ENCODE results near the gene TAF7.
A peak's percentile ranks its signal among the peaks of the same experiment; 100 is the strongest.
"Not testable (repeated sequence)": the region's sequence is repeated elsewhere in the genome, so short reads cannot be mapped to it uniquely, and the experiment has no call there.

Gene TAF7, protein sequence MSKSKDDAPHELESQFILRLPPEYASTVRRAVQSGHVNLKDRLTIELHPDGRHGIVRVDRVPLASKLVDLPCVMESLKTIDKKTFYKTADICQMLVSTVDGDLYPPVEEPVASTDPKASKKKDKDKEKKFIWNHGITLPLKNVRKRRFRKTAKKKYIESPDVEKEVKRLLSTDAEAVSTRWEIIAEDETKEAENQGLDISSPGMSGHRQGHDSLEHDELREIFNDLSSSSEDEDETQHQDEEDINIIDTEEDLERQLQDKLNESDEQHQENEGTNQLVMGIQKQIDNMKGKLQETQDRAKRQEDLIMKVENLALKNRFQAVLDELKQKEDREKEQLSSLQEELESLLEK

DNA sequence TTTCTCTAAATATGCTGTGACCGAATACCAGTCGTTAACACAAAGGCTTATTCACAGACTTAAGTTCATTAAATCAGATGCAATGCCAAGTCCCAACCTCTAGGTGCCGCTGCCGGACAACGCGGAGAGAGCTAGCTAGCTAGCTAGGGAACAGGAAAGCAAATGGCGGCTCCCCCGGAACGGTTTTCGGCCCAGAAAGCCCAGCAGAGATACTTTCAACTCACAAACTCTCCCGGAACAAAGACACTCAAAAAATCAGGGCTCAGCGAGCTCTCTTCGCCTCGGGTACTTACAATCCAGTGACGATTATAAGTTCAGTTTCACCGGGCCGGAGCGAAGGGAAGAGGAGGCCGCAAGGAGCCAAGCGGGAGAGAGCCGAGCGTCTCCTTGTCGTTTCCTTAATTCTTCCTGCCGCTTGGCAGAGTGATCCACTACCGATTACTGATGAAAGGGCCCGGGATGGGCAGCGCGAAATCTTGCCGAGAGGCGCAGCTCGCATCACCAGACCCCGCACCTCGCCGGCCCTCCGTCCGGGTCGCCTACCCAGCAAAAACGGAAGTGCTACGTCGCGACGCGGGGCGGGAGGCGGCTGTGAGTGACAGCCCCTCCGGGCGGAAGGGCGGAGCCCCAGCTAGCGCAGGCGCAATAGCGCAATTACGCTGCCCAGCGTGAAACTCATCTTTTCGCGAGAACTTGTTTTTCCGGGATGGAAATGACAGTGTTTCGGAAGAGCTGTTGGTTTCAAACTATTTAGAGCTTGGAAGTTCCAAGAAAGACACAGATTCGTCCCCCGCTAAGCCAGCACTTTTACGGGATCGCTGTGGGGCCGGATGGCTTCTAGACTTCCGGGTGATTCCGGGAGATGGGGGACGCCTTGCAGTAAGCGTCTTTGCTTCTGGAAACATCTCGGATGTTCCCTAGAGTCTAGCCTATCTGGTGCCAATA, at the start of gene TAF7:
Gene TAF7, minus strand, starts transcription at position 560 of the 945 bp plus-strand sequence. CDS start 740 bp downstream, outside the sequence.
- ATAC-seq = peak; percentile 95
- DNase-seq = peak; percentile 94

DNA sequence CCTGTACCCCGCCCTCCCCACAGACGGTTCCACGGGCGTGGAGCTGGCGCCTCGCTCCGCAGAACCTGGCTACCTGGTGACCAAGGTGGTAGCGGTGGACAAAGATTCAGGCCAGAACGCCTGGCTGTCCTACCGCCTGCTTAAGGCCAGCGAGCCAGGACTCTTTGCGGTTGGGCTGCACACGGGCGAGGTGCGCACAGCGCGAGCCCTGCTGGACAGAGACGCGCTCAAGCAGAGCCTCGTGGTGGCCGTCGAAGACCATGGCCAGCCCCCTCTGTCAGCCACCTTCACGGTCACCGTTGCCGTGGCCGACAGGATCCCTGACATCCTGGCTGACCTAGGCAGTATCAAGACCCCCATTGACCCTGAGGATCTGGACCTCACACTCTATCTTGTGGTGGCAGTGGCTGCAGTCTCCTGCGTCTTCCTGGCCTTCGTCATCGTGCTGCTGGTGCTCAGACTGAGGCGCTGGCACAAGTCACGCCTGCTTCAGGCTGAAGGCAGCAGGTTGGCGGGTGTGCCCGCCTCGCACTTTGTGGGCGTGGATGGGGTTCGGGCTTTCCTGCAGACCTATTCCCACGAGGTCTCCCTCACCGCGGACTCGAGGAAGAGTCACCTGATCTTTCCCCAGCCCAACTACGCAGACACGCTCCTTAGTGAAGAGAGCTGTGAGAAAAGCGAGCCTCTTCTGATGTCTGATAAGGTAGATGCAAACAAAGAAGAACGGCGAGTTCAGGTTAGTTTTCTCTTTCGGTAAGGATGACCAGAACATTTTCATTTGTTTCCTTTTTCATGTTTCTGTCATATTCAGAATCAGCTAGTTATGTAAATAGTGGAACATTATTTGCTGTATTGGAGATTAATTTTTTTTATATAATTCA, 45.7 kb upstream of the TAF7 start:
- ATAC-seq (no peak), DNase-seq (no peak)

DNA sequence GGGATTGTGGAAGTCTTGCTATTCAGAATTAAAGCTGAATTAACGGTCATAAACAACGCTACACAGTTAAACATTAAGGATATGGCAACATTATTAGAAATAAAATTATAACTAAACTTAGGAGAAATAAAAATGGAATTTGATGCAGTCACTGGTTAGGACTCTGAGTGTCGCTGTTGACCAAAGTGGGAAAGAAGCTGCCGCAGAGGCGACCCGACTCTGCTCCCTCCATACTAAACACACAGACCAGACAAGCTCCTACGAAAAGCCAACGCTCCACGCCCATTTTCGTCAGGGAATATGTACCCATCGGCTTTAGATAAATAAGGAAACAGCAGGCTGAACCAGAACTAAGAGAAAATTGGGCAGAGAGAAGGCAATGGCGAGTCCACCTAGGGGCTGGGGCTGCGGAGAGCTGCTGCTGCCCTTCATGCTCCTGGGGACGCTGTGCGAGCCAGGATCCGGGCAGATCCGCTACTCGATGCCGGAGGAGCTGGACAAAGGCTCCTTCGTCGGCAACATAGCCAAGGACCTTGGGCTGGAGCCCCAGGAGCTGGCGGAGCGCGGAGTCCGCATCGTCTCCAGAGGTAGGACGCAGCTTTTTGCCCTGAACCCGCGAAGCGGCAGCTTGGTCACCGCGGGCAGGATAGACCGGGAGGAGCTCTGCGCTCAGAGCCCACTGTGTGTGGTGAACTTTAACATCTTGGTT, 43.5 kb upstream of the TAF7 start, which contains the start of gene PCDHGA5:
Gene PCDHGA5, plus strand, starts transcription at position 211 of the 709 bp plus-strand sequence. Its CDS starts 169 bp downstream, at position 380.
- no peak for DNase-seq
- no peak for ATAC-seq

DNA sequence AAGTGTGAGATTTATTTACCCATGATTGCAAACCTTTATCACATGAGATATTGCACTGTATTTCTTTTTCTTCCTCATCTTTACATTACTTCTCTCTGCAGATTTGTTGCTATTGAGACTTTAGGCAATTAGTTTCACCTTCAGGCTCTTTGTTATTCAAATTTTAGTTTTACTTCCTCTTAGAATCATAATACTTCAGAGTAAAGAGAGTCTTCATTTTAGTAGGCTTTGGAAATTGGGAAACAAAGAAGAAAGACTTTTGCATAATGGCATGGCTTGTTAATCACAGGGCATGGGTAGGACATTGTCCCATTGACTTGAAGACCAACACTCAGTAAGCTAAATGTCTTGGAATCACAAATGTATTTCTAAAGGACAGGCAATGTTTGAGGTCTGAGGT, 42.1 kb upstream of the TAF7 start:
- ATAC-seq = no peak
- DNase-seq = no peak

DNA sequence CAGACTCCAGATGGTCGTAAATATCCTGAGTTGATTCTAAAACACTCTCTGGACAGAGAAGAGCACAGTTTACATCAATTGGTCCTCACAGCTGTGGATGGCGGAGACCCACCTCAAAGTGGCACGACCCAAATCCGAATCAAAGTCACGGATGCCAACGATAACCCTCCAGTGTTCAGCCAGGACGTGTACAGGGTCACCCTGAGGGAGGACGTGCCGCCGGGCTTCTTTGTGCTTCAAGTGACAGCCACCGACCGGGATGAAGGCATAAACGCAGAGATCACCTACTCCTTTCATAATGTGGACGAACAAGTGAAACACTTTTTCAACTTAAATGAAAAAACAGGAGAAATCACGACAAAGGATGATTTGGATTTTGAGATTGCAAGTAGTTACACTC, 40.1 kb upstream of the TAF7 start:
- ATAC-seq (no peak), DNase-seq (no peak)

DNA sequence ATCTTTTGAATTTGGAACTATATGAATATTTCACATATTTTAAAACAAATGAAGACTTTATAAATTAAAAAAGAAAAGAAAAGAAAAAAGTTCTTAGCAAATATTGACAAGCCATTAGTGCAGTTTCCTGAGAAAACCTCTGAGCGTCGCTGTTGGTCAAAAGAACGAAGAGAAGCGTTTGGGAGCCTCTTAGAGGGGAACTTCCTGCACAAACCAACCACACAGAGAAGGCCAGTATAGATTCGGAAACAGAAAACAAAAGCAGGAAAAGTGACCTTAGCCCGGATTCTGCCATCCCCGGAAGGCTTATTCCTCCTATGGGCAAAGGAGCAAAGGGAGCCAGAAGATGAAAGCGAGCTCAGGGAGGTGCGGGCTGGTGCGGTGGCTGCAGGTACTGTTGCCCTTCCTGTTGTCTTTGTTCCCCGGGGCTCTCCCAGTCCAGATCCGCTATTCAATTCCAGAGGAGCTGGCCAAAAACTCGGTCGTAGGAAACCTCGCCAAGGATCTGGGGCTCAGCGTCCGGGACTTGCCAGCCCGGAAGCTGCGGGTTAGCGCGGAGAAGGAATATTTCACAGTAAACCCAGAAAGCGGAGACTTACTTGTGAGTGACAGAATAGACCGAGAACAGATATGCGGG, 39.3 kb upstream of the TAF7 start, which contains the start of gene PCDHGB2:
Gene PCDHGB2, plus strand, starts transcription at position 205 of the 637 bp plus-strand sequence. Its CDS starts 142 bp downstream, at position 347.
- ATAC-seq (no peak), DNase-seq (no peak)

DNA sequence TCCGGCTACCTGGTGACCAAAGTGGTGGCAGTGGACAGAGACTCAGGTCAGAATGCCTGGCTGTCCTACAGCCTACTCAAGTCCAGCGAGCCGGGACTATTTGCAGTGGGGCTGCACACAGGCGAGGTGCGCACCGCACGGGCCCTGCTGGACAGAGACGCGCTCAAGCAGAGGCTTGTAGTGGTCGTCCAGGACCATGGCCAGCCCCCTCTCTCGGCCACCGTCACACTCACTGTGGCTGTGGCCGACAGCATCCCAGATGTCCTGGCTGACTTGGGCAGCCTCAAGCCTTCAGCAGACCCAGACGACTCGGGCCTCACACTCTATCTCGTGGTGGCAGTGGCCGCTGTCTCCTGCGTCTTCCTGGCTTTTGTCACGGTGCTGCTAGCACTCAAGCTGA, 36.4 kb upstream of the TAF7 start:
- ATAC-seq (peak; percentile 19), DNase-seq (no peak)

DNA sequence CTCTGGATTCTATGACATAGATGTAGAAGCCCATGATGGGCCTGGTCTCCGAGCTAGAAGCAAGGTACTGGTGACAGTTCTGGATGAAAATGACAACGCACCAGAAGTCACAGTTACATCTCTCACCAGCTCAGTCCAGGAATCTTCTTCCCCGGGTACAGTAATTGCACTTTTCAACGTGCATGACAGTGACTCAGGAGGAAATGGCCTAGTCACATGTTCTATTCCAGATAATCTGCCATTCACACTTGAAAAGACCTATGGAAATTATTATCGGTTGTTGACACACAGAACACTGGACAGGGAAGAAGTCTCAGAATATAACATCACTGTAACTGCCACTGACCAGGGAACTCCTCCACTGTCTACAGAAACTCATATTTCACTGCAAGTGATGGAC, 35.5 kb upstream of the TAF7 start:
- DNase-seq = no peak
- ATAC-seq = no peak

DNA sequence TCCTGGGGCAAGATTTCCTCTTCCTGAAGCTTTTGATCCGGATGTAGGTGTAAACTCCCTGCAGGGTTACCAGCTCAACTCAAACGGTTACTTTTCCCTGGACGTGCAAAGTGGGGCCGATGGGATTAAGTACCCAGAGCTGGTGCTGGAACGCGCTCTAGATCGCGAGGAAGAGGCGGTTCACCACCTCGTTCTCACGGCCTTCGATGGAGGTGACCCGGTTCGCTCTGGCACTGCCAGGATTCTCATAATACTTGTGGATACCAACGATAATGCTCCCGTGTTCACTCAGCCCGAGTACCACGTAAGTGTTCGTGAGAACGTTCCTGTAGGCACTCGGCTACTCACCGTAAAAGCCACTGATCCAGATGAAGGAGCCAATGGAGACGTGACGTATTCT, 35.1 kb upstream of the TAF7 start:
- ATAC-seq = no peak
- no peak for DNase-seq

DNA sequence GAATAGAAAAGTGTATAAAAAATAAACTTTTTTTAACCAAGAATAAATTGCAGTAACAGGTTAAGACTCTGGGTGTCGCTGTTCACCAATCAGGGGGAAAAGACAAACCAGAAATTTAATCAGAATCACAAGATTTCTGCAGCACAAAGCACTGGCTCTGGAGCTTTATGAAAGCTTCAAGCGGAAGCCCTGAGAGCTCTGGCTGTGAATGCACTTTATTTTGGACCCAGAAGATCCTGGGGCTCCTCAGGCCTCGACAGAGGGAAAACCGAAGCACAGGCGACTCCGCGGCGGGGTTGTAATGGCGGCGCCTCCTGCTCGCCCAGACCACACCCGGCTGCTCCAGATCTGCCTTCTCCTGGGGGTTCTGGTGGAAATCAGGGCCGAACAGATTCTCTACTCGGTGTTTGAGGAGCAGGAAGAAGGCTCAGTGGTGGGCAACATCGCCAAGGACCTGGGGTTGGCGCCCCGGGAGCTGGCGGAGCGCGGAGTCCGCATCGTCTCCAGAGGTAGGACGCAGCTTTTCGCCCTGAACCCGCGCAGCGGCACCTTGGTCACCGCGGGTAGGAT, 34.4 kb upstream of the TAF7 start, which contains the start of gene PCDHGA4:
Gene PCDHGA4, plus strand, starts transcription at position 122 of the 570 bp plus-strand sequence. Its CDS starts 87 bp downstream, at position 209.
- ATAC-seq (no peak), DNase-seq (no peak)

DNA sequence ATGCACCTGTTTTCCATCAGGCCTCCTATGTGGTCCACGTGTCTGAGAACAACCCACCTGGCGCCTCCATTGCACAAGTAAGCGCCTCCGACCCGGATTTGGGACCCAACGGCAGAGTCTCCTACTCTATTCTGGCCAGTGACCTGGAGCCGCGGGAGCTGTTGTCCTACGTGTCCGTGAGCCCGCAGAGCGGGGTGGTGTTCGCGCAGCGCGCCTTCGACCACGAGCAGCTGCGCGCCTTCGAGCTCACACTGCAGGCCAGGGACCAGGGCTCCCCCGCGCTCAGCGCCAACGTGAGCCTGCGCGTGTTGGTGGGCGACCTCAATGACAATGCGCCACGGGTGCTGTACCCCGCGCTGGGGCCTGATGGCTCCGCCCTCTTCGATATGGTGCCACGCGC, 31.0 kb upstream of the TAF7 start:
- ATAC-seq (no peak), DNase-seq (no peak)

DNA sequence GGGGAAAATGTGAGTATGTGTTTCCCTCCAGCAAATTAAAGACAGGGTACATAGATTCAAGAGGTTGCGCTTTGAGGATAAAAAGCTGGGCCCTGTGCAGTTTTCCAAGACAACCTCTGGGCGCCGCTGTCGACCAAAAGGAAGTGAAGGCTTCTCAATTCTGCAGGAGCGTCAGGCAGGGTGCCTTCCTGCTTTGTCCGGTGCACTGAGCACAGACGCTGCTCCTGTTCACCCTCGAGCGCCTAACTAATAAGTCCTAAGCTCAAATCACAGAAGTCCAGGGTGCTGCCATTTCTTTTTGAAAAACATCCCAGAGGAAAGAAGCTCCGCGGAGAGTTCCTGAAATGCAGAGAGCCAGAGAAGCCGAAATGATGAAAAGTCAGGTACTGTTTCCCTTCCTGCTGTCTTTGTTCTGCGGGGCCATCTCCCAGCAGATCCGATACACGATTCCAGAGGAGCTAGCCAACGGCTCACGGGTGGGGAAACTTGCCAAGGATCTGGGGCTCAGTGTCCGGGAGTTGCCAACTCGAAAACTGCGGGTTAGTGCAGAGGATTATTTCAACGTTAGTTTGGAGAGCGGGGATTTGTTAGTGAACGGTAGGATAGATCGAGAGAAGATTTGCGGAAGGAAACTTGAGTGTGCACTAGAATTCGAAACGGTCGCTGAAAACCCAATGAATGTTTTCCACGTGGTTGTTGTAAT, 29.5 kb upstream of the TAF7 start, which contains the start of gene PCDHGB1:
Gene PCDHGB1, plus strand, starts transcription at position 183 of the 703 bp plus-strand sequence. Its CDS starts 162 bp downstream, at position 345.
- DNase-seq = peak; percentile 22
- no peak for ATAC-seq

DNA sequence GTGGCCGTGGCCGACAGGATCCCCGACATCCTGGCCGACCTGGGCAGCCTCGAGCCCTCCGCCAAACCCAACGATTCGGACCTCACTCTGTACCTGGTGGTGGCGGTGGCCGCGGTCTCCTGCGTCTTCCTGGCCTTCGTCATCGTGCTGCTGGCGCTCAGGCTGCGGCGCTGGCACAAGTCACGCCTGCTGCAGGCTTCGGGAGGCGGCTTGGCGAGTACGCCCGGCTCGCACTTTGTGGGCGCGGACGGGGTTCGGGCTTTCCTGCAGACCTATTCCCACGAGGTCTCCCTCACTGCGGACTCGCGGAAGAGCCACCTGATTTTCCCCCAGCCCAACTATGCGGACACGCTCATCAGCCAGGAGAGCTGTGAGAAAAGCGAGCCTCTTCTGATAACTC, 25.4 kb upstream of the TAF7 start:
- ATAC-seq, DNase-seq: not testable (repeated sequence)

DNA sequence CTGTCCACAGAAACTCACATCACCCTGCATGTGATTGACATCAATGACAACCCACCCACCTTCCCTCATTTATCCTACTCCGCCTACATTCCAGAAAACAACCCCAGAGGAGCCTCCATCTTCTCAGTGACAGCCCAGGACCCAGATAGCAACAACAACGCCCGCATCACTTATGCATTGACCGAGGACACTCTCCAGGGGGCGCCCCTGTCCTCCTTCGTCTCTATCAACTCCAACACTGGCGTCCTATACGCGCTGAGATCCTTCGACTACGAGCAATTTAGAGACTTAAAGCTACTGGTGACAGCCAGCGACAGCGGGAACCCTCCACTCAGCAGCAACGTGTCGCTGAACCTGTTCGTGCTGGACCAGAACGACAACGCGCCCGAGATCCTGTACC, 24.7 kb upstream of the TAF7 start:
- DNase-seq (no peak), ATAC-seq (no peak)

DNA sequence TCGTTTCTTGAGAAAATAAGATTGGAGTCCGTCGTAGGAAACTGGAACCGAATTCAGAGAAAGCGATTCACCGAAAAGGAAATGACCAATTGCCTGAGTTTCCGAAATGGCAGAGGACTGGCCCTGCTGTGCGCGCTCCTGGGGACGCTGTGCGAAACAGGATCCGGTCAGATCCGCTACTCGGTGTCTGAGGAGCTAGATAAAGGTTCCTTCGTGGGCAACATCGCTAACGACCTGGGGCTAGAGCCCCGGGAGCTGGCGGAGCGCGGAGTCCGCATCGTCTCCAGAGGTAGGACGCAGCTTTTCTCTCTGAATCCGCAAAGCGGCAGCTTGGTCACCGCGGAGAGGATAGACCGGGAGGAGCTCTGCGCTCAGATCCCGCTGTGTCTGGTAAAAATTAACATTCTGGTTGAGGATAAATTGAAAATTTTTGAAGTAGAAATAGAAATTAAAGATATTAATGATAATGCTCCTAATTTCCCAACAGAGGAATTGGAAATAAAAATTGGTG, 23.4 kb upstream of the TAF7 start:
- DNase-seq (no peak), ATAC-seq (no peak)

DNA sequence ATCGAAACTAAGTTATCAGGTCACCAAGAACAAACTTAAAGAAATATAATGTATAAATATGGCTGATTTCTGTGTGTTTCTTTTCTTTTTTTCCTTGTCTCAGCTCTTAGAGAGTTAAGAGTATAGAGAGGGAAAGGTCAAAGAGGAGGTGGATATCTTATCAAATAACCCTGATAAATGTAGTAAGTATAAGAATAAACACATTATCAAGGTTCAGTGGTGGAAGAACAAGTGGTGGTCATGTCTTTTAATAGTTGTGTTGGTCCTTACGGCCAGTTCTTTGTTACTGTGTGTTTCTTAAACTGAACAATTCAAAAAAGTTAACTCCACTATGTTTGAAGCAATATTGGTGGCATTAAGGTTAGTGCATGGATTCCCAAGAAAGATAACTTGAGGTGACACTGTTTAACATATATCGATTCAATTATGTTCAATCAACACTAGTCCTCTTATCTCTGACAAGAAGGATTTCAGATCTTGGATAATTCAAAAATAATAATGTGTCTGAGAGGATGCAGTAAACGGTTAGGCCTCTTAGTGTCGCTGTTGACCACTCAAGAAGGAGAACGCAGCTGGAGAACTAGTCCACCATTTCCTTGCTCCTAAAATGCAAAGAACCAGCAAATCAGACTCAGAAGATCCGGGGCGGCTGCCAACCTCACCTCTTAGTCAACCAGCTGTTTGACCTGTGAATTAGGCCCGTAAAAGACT, 22.8 kb upstream of the TAF7 start, which contains the start of gene PCDHGA3:
Gene PCDHGA3, plus strand, starts transcription at position 588 of the 711 bp plus-strand sequence. CDS start 205 bp downstream, outside the sequence.
- DNase-seq (no peak), ATAC-seq (no peak)

DNA sequence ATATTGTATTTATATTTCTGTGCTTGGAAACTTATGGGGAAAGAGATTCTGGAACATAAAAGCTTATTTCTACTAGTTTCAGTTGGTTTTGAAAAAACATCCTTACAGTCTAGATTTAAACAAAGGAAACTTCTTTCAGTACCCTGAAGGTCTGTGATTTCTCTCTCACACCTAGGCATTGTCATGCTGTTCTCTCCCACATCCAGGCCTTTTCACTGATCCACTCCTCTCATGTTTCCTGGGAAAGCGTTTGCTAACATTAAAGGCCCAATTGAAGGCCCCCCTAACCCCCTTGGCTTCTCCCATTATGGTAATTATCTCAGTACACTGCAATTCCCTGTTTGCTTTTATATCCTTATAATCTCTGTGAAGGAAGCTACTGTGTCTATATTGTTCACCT, 22.2 kb upstream of the TAF7 start:
- no peak for ATAC-seq
- DNase-seq = no peak

DNA sequence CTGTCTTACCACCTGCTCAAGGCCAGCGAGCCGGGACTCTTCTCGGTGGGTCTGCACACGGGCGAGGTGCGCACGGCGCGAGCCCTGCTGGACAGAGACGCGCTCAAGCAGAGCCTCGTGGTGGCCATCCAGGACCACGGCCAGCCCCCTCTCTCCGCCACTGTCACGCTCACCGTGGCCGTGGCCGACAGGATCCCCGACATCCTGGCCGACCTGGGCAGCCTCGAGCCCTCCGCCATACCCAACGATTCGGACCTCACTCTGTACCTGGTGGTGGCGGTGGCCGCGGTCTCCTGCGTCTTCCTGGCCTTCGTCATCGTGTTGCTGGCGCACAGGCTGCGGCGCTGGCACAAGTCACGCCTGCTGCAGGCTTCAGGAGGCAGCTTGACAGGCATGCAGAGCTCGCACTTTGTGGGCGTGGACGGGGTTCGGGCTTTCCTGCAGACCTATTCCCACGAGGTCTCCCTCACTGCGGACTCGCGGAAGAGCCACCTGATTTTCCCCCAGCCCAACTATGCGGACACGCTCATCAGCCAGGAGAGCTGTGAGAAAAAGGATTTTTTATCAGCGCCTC, 20.3 kb upstream of the TAF7 start:
- not testable (repeated sequence) for DNase-seq

More for the DNA sequence above, 20.3 kb upstream of the TAF7 start:
- not testable (repeated sequence) for ATAC-seq
